NCI-H1694 (cell line): ENCODE data around the gene TMEM52.
A peak's percentile ranks its signal among the peaks of the same experiment; 100 is the strongest.
"Not testable (repeated sequence)": the region's sequence is repeated elsewhere in the genome, so short reads cannot be mapped to it uniquely, and the experiment has no call there.

ENCODE experiments used
- DNase-seq: peaks from one replicate; lab custom pipeline; 2025; lab: John Stamatoyannopoulos, UW

Gene TMEM52

GRCh38 chr1:1893997-1894353 lies 25.1 kb downstream of the TMEM52 start:
- DNase-seq, result no peak

GRCh38 chr1:1893291-1893985 lies 25.6 kb downstream of the TMEM52 start:
- DNase-seq, result no peak

- DNase-seq, result no peak
Measured at GRCh38 chr1:1892763-1893120, 26.3 kb downstream of the TMEM52 start.

GRCh38 chr1:1892079-1892762 lies 26.9 kb downstream of the TMEM52 start:
- DNase-seq, result no peak

- DNase-seq, result no peak
Measured at GRCh38 chr1:1891349-1892078, 27.6 kb downstream of the TMEM52 start.

- peak; percentile 31 for DNase-seq
Measured at GRCh38 chr1:1890506-1891348, 28.4 kb downstream of the TMEM52 start, which contains the start of gene GNB1. Gene GNB1 (minus strand): TSS chr1:1891087. CDS start chr1:1825453, 65,634 bp downstream.

GRCh38 chr1:1889847-1890505 lies 29.1 kb downstream of the TMEM52 start:
- no peak for DNase-seq

GRCh38 chr1:1889090-1889750 lies 29.9 kb downstream of the TMEM52 start:
- no peak for DNase-seq

GRCh38 chr1:1883890-1884289 lies 35.2 kb downstream of the TMEM52 start:
- DNase-seq, result not testable (repeated sequence)

GRCh38 chr1:1883092-1883873 lies 35.8 kb downstream of the TMEM52 start:
- DNase-seq, result no peak

GRCh38 chr1:1881727-1882126 lies 37.4 kb downstream of the TMEM52 start:
- DNase-seq, result no peak

- no peak for DNase-seq
Measured at GRCh38 chr1:1880617-1881312, 38.3 kb downstream of the TMEM52 start.

GRCh38 chr1:1879942-1880341 lies 39.1 kb downstream of the TMEM52 start:
- DNase-seq, result no peak

GRCh38 chr1:1877865-1878436 lies 41.1 kb downstream of the TMEM52 start:
- DNase-seq, result no peak

GRCh38 chr1:1876335-1876930 lies 42.6 kb downstream of the TMEM52 start:
- no peak for DNase-seq

- no peak for DNase-seq
Measured at GRCh38 chr1:1875932-1876331, 43.1 kb downstream of the TMEM52 start.

- DNase-seq, result no peak
Measured at GRCh38 chr1:1874901-1875300, 44.2 kb downstream of the TMEM52 start.

GRCh38 chr1:1873186-1873585 lies 45.9 kb downstream of the TMEM52 start:
- DNase-seq, result no peak
